Neuronal stem cell (in vitro differentiated cells): ENCODE measurements around the gene TRIP10.
"Not testable (repeated sequence)": the region's sequence is repeated elsewhere in the genome, so short reads cannot be mapped to it uniquely, and the experiment has no call there.

Experiments used
- DNase-seq: peaks from one replicate; pipeline ENCODE4 v3.0.0-alpha.2; 2013; ENCODE audit warnings: low spot score
- H2AFZ ChIP-seq: one replicate; pipeline ENCODE4 v1.6.1; 2013; ENCODE audit warnings: mild to moderate bottlenecking, low read length, inconsistent platforms
- H2AK5ac ChIP-seq: 2 replicates; pipeline ENCODE4 v1.6.1; 2013; ENCODE audit warnings: low read depth, mild to moderate bottlenecking, inconsistent platforms, low read length, moderate library complexity, mixed read lengths
- H2BK120ac ChIP-seq: 2 replicates; pipeline ENCODE4 v1.6.1; 2013; ENCODE audit warnings: low read depth, mild to moderate bottlenecking, inconsistent platforms, low read length, moderate library complexity, mixed read lengths
- H2BK12ac ChIP-seq: one replicate; pipeline ENCODE4 v1.6.1; 2013; ENCODE audit warnings: low read length, inconsistent platforms
- H2BK15ac ChIP-seq: 2 replicates; pipeline ENCODE4 v1.6.1; 2013; ENCODE audit warnings: mild to moderate bottlenecking, low read length, inconsistent platforms, mixed read lengths
- H2BK5ac ChIP-seq: one replicate; pipeline ENCODE4 v1.6.1; 2013; ENCODE audit warnings: inconsistent platforms, mild to moderate bottlenecking, low read length, moderate library complexity
- H3K14ac ChIP-seq: one replicate; pipeline ENCODE4 v1.6.1; 2013; ENCODE audit warnings: low read length, inconsistent platforms
- H3K18ac ChIP-seq: 2 replicates; pipeline ENCODE4 v1.6.1; 2013; ENCODE audit warnings: low read length, inconsistent platforms
- H3K23ac ChIP-seq: 2 replicates; pipeline ENCODE4 v1.6.1; 2013; ENCODE audit warnings: low read depth, mild to moderate bottlenecking, mixed read lengths, low read length, inconsistent platforms; ENCODE audit not compliant: poor library complexity
- H3K27ac ChIP-seq: replicated peaks from 3 replicates; pipeline ENCODE4 v1.5.1; 2013; ENCODE audit warnings: low read length, inconsistent platforms
- H3K27me3 ChIP-seq, 3 experiments: 2 replicates each; pipeline ENCODE4 v1.6.1; 2013; ENCODE audit warnings: low read length in 3 of 3, mild to moderate bottlenecking in 2 of 3, inconsistent platforms in 1 of 3, low read depth in 1 of 3, mixed read lengths in 1 of 3, moderate library complexity in 1 of 3; ENCODE audit not compliant: control insufficient read depth in 3 of 3, insufficient read depth in 3 of 3
- H3K36me3 ChIP-seq, 2 donors: replicated peaks in 1 of 2; 2 replicates each; pipeline ENCODE4 v1.6.1; 2013; ENCODE audit warnings: low read length in 2 of 2; ENCODE audit not compliant: control insufficient read depth in 2 of 2, insufficient read depth in 2 of 2
- H3K4ac ChIP-seq: 2 replicates; pipeline ENCODE4 v1.6.1; 2013; ENCODE audit warnings: inconsistent platforms, mild to moderate bottlenecking, low read length, moderate library complexity
- H3K4me1 ChIP-seq, 2 donors: 1 replicate in 1 of 2; 2 replicates in 1 of 2; pipeline ENCODE4 v1.6.1; 2013; ENCODE audit warnings: low read length in 2 of 2, low read depth in 1 of 2; ENCODE audit not compliant: control insufficient read depth in 2 of 2, insufficient read depth in 1 of 2
- H3K4me2 ChIP-seq: one replicate; pipeline ENCODE4 v1.6.1; 2013; ENCODE audit warnings: mild to moderate bottlenecking, low read length, inconsistent platforms; ENCODE audit not compliant: insufficient read depth, poor library complexity, severe bottlenecking
- H3K4me3 ChIP-seq, 2 donors: 2 replicates each; pipeline ENCODE4 v1.5.1; 2013; ENCODE audit warnings: low read length in 2 of 2, mild to moderate bottlenecking in 2 of 2, inconsistent platforms in 1 of 2, moderate library complexity in 1 of 2
- H3K79me1 ChIP-seq: one replicate; pipeline ENCODE4 v1.6.1; 2013; ENCODE audit warnings: low read depth, mild to moderate bottlenecking, inconsistent platforms, low read length, moderate library complexity
- H3K9ac ChIP-seq: one replicate; pipeline ENCODE4 v1.6.1; 2013; ENCODE audit warnings: mild to moderate bottlenecking, low read depth, low read length, inconsistent platforms; ENCODE audit not compliant: poor library complexity
- H3K9me3 ChIP-seq, 2 donors: replicated peaks in 1 of 2; 2 replicates each; pipeline versions ENCODE3 to v1.6.1; 2013; ENCODE audit warnings: low read length in 2 of 2, mild to moderate bottlenecking in 2 of 2, inconsistent platforms in 1 of 2, low read depth in 1 of 2, mixed read lengths in 1 of 2, moderate library complexity in 1 of 2; ENCODE audit not compliant: control insufficient read depth in 2 of 2, insufficient read depth in 1 of 2
- H4K8ac ChIP-seq: one replicate; pipeline ENCODE4 v1.6.1; 2013; ENCODE audit warnings: low read depth, mild to moderate bottlenecking, inconsistent platforms, low read length, moderate library complexity
- H4K91ac ChIP-seq: one replicate; pipeline ENCODE4 v1.6.1; 2013; ENCODE audit warnings: low read length, low read depth, mild to moderate bottlenecking, inconsistent platforms; ENCODE audit not compliant: poor library complexity
- WGBS, 2 donors: extraction: QIAGEN DNeasy Blood & Tissue Kit; methylation state at CpG; one replicate each; pipeline ENCODE4 v1.1.7; 2013; ENCODE audit warnings: missing lambda C conversion rate in 2 of 2, mixed read lengths in 1 of 2; ENCODE audit not compliant: insufficient read length in 2 of 2, insufficient replicate concordance in 1 of 2; ENCODE audit errors: extremely low coverage in 2 of 2; 5-methylcytosine and 5-hydroxymethylcytosine counted together

Gene TRIP10

GRCh38 chr19:6762253-6762797, 22.8 kb downstream of the TRIP10 start:
- not testable (repeated sequence) for H3K4me1 ChIP-seq, H2BK5ac ChIP-seq, H2AFZ ChIP-seq, H3K9me3 ChIP-seq, H3K4ac ChIP-seq, H3K79me1 ChIP-seq, H4K91ac ChIP-seq, H3K36me3 ChIP-seq, H3K4me2 ChIP-seq, H2BK120ac ChIP-seq, H2BK15ac ChIP-seq, H3K9ac ChIP-seq, H3K27ac ChIP-seq, H4K8ac ChIP-seq, H3K23ac ChIP-seq, H3K4me3 ChIP-seq, H3K14ac ChIP-seq, H2AK5ac ChIP-seq, H2BK12ac ChIP-seq, DNase-seq, H3K18ac ChIP-seq
- peaks cover 0 to 18% (median 18%) of the 10 kb centered on the region in 3 experiments for H3K27me3 ChIP-seq
- WGBS, 2 donors = no CpG with 5 or more reads among the region's 8 CpGs

- DNase-seq = no peak
- Histone ChIP-seq H3K14ac (no peak overlapping the region), H3K9ac (no peak overlapping the region), H2BK5ac (no peak overlapping the region), H2AFZ (no peak overlapping the region), H3K4ac (no peak overlapping the region), H4K91ac (no peak overlapping the region), H3K36me3 (no peaks in the 10 kb centered on the region), H4K8ac (no peak overlapping the region), H2AK5ac (no peak overlapping the region), H2BK15ac (no peak overlapping the region), H3K27me3 (peaks cover 0 to 30% (median 27%) of the 10 kb centered on the region in 3 experiments), H3K18ac (no peak overlapping the region), H3K4me1 (peaks cover 0 to 6% of the 10 kb centered on the region in 2 donors), H3K27ac (no peak overlapping the region), H3K23ac (no peak overlapping the region), H2BK12ac (no peak overlapping the region), H3K79me1 (no peaks in the 10 kb centered on the region), H3K9me3 (peaks cover 0 to 2% of the 10 kb centered on the region in 2 donors), H3K4me3 (no peak overlapping the region), H2BK120ac (no peak overlapping the region), H3K4me2 (no peak overlapping the region)
- WGBS, 2 donors = no CpG with 5 or more reads among the region's 8 CpGs
These were observed 26.4 kb downstream of the TRIP10 start for GRCh38 chr19:6765738-6766356.

- peak overlapping the region; percentile 81 for H3K4me2 ChIP-seq
- H2BK120ac ChIP-seq = no peak overlapping the region
- H3K27ac ChIP-seq = no peak overlapping the region
- H3K79me1 ChIP-seq = no peaks in the 10 kb centered on the region
- H2BK15ac ChIP-seq = no peak overlapping the region
- no peak overlapping the region for H4K91ac ChIP-seq
- peaks cover 0 to 6% of the 10 kb centered on the region in 2 donors for H3K4me1 ChIP-seq
- peaks cover 0 to 30% (median 27%) of the 10 kb centered on the region in 3 experiments for H3K27me3 ChIP-seq
- H3K4me3 ChIP-seq = no peak overlapping the region
- H3K14ac ChIP-seq = no peak overlapping the region
- H2BK12ac ChIP-seq = no peak overlapping the region
- peaks cover 0 to 2% of the 10 kb centered on the region in 2 donors for H3K9me3 ChIP-seq
- no peaks in the 10 kb centered on the region for H3K36me3 ChIP-seq
- no peak overlapping the region for H3K23ac ChIP-seq
- H3K18ac ChIP-seq = no peak overlapping the region
- H2BK5ac ChIP-seq = no peak overlapping the region
- no peak overlapping the region for H3K9ac ChIP-seq
- no peak overlapping the region for H3K4ac ChIP-seq
- DNase-seq = no peak
- WGBS, 2 donors = no CpG with 5 or more reads among the region's 16 CpGs
- no peak overlapping the region for H2AK5ac ChIP-seq
- H2AFZ ChIP-seq = peak overlapping the region; percentile 21
- H4K8ac ChIP-seq = no peak overlapping the region
These were observed 27.0 kb downstream of the TRIP10 start for GRCh38 chr19:6766357-6767080.

- no peak for DNase-seq
- H3K18ac ChIP-seq = peak overlapping the region; percentile 83
- H3K36me3 ChIP-seq = no peaks in the 10 kb centered on the region
- H2AFZ ChIP-seq = peak overlapping the region; percentile 21
- peaks cover 0 to 30% (median 27%) of the 10 kb centered on the region in 3 experiments for H3K27me3 ChIP-seq
- no peak overlapping the region for H3K27ac ChIP-seq
- WGBS, 2 donors = no CpG with 5 or more reads among the region's 15 CpGs
- H3K14ac ChIP-seq = no peak overlapping the region
- H4K91ac ChIP-seq = no peak overlapping the region
- H2BK120ac ChIP-seq = no peak overlapping the region
- no peak overlapping the region for H2BK12ac ChIP-seq
- H3K9ac ChIP-seq = peak overlapping the region; percentile 30
- H3K4me3 ChIP-seq = peak overlapping the region in 1 of 2 donors; percentile 69
- no peak overlapping the region for H4K8ac ChIP-seq
- peak overlapping the region; percentile 96 for H3K23ac ChIP-seq
- peaks cover 0 to 2% of the 10 kb centered on the region in 2 donors for H3K9me3 ChIP-seq
- peak overlapping the region; percentile 54 for H2AK5ac ChIP-seq
- no peak overlapping the region for H2BK15ac ChIP-seq
- H3K4ac ChIP-seq = no peak overlapping the region
- peaks cover 0 to 6% of the 10 kb centered on the region in 2 donors for H3K4me1 ChIP-seq
- no peak overlapping the region for H2BK5ac ChIP-seq
- H3K79me1 ChIP-seq = no peaks in the 10 kb centered on the region
- H3K4me2 ChIP-seq = peak overlapping the region; percentile 81
These were observed 27.5 kb downstream of the TRIP10 start for GRCh38 chr19:6767081-6767356.
